ENCODE results near the gene FAM98B. TPM values are rescaled to one million over a fixed set of nuclear protein-coding genes. Genes with fewer than 3 reads are reported as not detected.
A peak's percentile ranks its signal among the peaks of the same experiment; 100 is the strongest.
"Not testable (repeated sequence)": the region's sequence is repeated elsewhere in the genome, so short reads cannot be mapped to it uniquely, and the experiment has no call there.

FAM98B gene
- 10.1 and 12.5 TPM in 2 replicates for total RNA-seq (2014; rRNA removed; shearing (Covaris generic))
- 9.0 and 15.6 TPM in 2 replicates for polyA plus RNA-seq (2015; cell fraction: cytosol; rRNA removed)
- polyA plus RNA-seq (2015; cell fraction: nucleus; rRNA removed): 3.5 and 3.8 TPM in 2 replicates

DNA sequence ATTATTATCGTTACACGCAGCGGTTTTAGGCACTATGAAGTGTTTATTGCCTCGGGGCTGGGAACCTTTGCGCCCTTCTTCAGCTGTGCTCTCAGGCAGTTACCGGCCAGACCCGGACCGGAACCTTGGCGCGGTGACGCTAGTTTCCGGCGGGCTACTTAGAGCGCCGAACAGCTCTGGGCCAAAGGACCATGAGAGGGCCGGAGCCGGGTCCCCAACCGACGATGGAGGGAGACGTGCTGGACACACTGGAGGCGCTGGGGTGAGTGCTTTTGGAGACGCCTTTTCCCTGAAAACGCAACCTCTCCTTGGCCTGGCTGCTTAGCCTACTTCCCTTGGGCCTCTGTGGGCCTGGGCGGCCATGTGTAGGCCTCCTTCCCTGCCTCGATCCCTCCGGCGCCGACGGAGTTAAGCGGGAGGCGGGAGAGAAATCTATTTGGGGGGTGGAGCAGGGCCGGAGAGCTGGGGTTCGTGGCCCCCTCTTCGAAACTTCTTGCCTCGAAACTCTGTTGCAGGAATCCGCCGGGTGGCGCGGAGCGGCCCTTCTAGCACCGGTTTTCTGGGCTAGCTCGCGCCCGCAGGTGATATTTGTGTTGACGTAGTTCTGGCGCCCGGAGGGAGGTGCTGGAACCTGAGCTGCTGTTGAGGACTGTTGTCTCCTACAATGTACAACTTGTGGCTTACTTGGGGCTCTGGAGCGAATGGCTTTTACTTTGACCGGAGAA lies at the start of gene FAM98B:
TSS of gene FAM98B (plus strand) at position 157 of the 725 bp plus-strand sequence. CDS start at position 192, 35 bp downstream.
- in situ Hi-C loops (cut with HindIII; ENCODE audit: low pct_unique_long_range_greater_than_20kb, low sequenced_read_pairs): no loop called here
- peak; percentile 88 for DNase-seq (ENCODE audit: low read depth, low spot score)

DNA sequence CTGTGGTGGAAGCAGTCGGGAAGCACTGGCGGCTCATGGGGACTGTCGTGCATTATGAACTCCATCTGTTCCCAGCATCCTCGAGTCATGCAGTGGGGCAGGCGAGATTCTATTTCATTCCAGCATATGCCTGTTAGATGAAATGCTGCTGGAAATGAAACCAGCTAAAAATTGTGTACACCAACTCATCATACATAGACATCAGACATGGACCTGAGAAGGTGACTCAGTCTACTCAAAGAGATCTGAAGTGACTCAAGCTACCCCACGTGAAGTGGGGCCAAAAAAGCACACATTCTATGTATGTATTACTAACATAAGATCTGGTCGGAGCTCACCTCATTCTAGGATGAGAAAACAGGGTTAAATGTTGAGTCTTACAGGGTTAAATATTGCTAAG lies 47.5 kb upstream of the FAM98B start:
- no peak for DNase-seq (ENCODE audit: low read depth, low spot score)
- in situ Hi-C loops (cut with HindIII; ENCODE audit: low pct_unique_long_range_greater_than_20kb, low sequenced_read_pairs): no loop called here

DNA sequence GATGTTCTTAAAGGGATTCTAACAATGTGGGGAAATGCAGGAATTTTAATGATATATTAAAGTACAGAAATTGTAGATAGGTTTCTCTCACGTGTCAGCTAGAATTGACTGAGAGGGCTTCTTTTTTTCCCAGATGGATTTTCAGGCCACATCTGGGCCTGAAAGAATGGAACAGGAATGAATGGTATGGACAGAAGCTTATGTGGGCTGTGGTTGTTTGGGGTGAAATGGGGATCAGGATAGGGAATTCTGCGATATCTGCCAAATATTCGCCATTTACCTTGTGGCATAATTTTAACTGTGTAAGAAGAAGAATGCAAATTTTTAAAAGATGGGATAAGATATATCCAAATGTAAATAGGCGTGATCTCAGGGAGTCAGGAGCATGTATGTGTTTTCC lies 45.4 kb upstream of the FAM98B start:
- in situ Hi-C loops (cut with HindIII; ENCODE audit: low pct_unique_long_range_greater_than_20kb, low sequenced_read_pairs): no loop called here
- no peak for DNase-seq (ENCODE audit: low read depth, low spot score)

DNA sequence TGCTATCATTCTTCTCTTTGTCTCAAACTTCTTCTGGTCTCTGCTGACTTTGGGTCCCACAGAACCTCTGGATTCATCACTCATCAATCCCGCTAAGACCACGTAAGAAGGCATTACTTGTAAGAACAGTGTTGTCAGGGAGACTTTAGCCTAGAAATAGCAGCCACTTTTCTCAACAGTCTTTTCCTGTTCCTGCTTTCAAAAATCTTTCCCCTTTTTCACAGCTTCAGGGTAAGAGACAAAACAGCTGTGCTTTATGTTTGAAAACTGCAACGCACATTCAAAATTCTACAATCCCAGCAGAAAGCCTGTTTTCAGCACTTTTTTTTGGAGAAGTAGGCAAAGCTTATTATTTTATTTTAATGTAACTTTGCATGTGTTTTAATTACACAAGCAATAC lies 42.0 kb upstream of the FAM98B start:
- in situ Hi-C loops (cut with HindIII; ENCODE audit: low pct_unique_long_range_greater_than_20kb, low sequenced_read_pairs): no loop called here
- no peak for DNase-seq (ENCODE audit: low read depth, low spot score)

DNA sequence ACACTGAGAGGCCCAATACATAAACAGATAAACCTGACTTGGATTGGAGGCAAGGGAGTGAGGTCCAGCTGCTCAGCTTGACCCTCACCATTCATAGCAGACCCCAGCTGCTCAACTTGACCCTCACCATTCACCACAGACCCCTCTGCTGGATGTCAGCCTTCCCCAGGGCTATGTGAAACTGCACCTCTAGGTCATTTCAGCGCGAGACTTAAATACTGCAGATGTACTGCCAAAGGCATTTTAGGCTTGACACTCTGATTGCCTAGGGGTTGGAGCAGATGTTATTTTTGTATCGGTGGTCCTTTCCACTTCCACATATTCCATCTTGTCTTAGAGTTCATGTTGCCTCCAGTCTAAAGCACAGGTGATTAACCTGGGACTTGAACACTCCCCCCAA lies 41.5 kb upstream of the FAM98B start:
- in situ Hi-C loops (cut with HindIII; ENCODE audit: low pct_unique_long_range_greater_than_20kb, low sequenced_read_pairs): no loop called here
- no peak for DNase-seq (ENCODE audit: low read depth, low spot score)

DNA sequence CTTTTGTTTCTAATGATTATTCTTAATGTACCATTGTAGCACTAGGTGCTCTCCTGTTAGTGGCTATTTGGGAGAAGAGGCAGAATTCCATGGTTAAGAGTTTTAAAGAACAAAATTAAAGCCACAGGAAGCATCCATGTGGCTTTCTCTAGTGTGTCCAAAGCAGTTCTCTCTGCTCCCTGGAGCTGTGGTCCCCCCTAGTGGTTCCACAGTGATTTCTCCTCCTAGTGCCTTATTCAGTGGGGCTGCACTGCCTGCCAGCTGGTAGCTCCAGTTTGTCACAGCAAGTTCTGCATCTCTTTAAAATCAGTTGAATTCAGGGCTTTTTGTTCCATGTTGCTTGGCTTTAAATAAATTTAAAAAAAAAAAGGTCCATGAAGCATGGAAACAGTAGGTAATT lies 39.6 kb upstream of the FAM98B start:
- in situ Hi-C loops (cut with HindIII; ENCODE audit: low pct_unique_long_range_greater_than_20kb, low sequenced_read_pairs): no loop called here
- peak; percentile 83 for DNase-seq (ENCODE audit: low read depth, low spot score)

DNA sequence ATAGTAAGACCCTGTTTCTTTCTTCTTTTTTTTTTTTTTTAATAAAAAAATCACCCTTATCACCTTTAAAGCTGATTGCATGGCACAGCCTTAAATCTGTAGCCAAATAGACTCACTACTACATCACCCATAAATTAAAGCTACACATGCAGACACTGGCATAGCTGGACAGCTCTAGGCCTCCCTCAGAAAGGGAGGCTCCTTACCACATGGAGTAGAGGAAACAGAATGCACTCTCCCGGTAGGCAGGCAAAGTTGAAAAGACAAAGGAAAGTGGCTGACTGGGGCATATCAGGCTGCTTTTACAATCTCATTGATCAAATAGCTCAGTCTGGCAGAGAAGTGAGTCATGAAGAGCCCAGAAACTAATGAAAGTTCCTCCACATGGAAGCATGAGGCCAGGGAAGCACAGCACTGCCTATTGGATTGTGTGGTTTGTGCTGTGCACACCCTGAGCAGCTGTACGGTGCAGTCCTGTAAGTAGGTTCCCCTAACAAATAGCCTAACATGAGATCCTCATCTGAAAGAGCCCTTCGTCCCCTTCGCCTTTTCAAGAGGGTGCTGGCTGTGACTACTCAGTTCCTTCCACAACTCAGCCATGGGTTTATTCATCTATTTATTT lies 32.7 kb upstream of the FAM98B start:
- in situ Hi-C loops (cut with HindIII; ENCODE audit: low pct_unique_long_range_greater_than_20kb, low sequenced_read_pairs): no loop called here
- no peak for DNase-seq (ENCODE audit: low read depth, low spot score)

DNA sequence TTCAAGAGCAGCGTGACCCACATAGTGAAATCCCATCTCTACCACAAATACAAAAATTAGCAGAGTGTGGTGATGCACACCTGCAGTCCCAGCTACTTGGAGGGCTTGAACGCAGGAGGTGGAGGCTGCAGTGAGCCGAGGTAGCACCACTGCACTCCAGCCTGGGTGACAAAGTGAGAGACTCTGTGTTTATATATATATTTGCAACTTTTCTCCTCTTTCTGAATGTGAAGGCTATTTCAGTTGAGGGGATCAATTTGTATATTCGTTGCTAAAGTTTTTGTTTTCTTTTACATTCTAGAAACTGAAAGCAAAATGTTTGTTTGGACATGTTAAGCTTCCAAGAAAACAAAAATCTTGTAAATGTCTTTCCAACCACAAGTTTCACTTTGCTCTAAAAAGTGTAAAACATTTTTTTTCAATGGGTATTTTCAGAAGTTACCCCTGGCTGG lies 29.8 kb upstream of the FAM98B start:
- in situ Hi-C loops (cut with HindIII; ENCODE audit: low pct_unique_long_range_greater_than_20kb, low sequenced_read_pairs): no loop called here
- no peak for DNase-seq (ENCODE audit: low read depth, low spot score)

DNA sequence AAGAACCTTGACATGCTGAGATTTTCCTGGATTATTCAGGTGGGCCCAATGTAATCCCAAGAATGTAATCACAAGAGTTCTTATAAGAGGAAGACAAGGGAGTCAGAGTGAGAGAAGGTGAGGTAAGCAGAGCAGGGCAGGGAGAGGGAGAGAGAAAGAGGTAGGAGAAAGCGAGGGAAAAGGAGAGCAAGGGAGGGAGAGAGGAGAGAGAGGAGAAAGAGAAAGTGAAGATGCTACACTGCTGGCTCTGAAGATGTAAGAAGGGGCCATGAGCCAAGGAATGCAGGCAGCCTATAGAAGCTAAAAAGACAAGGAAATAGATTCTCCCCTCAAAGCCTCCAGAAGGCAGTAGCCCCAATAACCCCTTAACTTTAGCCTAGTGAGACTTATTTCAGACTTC lies 28.7 kb upstream of the FAM98B start:
- in situ Hi-C loops (cut with HindIII; ENCODE audit: low pct_unique_long_range_greater_than_20kb, low sequenced_read_pairs): no loop called here
- DNase-seq (ENCODE audit: low read depth, low spot score): no peak

DNA sequence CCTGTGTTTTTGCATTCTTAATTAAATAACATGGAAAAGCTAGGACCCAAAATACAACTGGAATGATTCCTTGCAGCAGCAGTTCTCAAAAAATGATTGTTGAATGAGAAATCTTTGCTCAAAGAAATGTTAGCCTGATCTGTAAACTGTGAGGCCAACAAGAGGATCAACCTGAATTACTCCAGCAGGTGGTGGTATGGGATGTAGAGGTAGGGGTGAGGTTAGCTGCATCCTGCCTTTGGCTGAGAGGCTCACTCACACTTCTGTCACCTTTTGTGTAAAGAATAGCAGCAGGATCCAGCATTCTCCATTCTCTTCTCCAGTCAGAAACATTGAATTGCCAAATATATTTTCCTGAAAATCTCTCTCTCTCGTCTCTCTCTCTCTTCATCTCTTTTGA lies 26.5 kb upstream of the FAM98B start:
- DNase-seq (ENCODE audit: low read depth, low spot score): no peak
- in situ Hi-C loops (cut with HindIII; ENCODE audit: low pct_unique_long_range_greater_than_20kb, low sequenced_read_pairs): no loop called here

DNA sequence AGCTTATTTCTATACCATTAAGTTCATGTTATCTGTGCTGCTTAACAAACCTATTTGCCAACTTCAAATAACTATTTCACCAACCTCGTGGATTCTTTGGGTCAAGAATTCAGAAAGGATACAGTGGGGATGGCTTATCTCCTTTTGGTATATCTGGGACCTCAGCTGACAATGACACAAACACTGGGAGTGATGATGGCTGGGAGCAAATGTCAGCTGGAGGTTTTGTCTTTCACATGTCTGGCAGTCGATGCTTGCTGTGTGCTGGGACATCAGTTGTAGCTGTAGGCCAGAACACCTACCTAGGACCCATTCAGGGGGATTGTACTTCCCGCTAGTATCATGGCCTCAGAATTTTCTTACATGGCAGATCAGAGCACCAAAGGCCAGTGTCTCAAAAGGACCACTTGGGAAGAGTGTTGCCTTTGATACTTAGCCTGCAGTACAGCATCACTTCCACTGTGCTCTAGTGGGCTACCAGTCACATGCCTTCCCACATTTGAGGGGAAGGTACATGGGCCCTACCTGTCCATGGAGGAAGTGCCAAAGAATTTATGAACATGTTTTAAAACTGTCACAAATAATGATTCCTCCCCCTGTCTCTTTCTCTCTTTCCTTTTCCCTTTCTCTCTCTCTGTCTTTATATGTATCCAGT lies 23.7 kb upstream of the FAM98B start:
- in situ Hi-C loops (cut with HindIII; ENCODE audit: low pct_unique_long_range_greater_than_20kb, low sequenced_read_pairs): no loop called here
- no peak for DNase-seq (ENCODE audit: low read depth, low spot score)

DNA sequence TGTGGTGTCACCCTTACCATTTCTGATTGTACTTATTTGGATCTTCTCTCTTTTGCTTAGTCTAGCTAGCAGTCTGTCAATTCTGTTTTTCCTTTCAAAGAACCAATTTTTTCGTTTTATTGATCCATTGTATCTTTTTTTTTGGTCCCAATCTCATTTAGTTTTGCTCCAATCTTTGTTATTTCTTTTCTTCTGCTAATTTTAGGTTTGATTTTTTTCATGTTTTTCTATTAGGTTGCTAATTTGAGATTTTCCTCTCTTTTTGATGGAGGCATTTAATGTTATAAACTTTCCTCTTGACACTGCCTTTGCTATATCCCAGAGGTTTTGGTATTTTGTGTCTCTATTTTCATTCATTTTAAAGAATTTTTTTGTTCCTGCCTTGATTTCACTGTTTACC lies 16.9 kb upstream of the FAM98B start:
- no peak for DNase-seq (ENCODE audit: low read depth, low spot score)
- in situ Hi-C loops (cut with HindIII; ENCODE audit: low pct_unique_long_range_greater_than_20kb, low sequenced_read_pairs): no loop called here

DNA sequence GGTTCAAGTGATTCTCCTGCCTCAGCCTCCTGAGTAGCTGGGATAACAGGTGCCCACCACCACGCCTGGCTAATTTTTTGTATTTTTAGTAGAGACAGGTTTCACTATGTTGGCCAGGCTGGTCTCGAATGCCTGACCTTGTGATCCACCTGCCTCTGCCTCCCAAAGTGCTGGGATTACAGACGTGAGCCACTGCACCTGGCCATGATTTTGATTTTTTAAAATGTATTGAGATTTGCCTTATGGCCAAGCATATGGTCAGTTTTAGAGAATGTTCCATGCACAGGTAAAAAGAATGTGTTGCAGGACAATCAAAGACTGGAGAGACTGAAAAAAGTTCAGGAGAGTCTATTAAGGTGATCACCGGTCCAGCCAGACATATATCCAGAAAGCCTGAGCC lies 16.3 kb upstream of the FAM98B start:
- DNase-seq (ENCODE audit: low read depth, low spot score); in situ Hi-C loops (cut with HindIII; ENCODE audit: low pct_unique_long_range_greater_than_20kb, low sequenced_read_pairs): not testable (repeated sequence)

DNA sequence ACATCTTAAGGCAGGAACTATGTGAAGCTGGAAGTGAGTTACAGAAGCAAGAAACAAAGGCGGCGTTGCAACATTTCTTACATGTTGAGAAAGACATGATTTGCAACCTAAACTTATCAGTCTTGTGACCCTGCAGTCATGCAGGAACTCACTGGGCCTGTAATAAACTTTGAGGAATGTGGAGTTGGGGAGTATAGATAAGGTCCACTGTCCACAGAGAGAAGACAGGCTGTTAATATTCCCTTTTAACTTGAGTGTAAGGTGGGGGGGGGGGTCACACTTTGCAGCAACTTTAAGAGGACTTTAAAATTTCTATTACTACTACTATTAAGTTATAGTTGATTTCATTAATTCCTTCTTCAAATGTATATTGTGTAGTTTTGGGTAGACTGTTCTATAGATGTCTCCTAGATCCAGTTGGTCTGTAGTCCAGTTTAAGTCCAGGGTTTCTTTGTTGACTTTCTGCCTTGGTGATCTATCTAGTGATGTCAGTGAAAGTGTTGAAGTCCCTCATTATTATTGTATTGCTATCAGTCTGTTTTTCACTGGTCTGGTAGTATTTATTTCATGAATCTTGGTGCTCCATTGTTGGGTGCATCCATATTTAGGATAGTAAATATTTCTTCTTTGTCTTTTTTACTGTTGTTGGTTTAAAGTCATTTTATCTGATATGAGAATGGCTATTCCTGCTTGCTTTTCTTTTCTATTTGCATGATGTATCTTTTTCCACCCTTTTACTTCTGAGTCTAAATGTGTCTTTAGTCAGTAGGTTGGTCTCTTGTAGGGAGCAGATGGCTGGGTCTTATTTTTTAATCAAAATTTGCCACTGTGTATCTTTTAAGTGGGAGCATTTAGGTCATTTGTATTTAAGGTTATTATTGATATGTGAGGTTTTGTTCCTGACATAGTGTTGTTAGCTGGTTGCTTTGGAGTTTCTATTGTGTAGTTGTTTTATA lies 15.6 kb upstream of the FAM98B start:
- no peak for DNase-seq (ENCODE audit: low read depth, low spot score)
- in situ Hi-C loops (cut with HindIII; ENCODE audit: low pct_unique_long_range_greater_than_20kb, low sequenced_read_pairs): no loop called here

DNA sequence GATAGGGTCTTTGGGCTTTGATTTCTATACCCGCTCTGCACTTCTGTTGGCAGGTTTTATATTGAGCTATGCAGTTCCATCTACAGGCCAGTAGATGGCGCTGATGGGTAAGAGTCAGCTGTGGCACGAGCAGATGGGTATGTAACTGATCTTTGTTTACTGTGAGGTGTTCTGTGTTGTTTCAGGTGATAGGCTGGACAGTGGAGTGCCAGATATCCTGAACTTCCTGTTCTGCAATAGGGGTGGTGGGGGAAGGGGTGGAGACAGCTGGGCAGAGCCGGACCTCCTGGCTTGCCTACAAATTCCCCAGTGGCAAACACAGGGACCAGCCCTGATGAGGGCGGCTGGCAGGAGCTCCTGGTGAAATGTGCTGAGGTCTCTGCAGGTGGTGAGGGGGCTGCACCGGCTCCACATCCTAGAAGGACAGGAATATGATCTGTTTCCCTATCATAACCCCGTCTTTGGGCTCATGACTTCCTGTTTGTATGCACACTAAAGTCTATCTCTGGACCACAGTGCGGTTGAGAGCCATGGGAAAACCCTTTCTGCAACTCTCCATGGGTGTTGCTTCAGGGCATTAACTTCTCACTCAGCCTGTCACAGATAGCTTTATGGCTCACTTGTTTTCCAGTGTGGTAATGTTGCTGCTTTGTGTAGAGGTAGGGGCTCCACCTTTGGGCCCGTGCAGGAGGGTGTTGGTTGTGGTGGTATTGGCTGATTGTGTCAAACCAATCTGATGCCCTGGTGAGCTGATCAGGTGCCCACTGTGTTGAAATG lies 13.4 kb upstream of the FAM98B start:
- in situ Hi-C loops (cut with HindIII; ENCODE audit: low pct_unique_long_range_greater_than_20kb, low sequenced_read_pairs): no loop called here
- DNase-seq (ENCODE audit: low read depth, low spot score): peak; percentile 69

DNA sequence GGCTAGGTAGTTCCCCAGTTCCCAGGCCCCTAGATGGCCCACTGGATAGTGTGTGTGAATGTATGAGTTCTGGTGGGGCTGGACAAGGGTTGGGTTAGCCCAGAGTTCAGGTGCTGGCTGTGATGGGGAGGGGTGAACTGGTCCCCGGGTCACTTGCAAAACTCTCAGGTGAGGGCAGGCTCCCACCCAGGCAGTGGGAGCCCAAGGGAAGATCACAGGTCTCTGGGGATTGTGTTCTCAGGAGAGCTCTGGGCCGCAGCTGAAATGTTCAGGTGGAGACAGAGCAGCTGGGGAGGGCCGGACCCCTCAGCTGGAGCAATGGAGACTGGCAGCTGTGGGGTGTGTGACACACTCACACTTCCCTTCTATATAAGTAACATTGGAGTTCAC lies 12.8 kb upstream of the FAM98B start:
- no peak for DNase-seq (ENCODE audit: low read depth, low spot score)
- in situ Hi-C loops (cut with HindIII; ENCODE audit: low pct_unique_long_range_greater_than_20kb, low sequenced_read_pairs): no loop called here

DNA sequence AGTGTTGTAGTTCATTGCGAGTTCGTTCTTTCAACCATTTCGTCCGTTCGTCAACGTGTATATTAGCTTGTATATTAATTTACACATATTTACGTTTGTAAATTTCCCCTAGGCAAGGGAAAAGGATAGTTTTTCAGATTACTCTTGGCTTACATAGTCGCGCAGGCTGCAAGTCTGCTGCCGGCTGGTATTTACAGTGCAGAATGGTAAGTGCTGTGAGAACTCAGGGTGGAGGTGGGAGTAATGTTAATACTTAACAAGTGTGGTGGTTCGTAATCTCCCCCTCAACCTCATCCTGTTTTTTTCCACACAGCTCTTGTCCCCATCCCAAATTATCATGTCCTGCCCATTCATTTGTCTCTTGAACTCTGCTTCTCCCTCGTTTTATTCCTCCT lies 766 bp downstream of the FAM98B start:
- in situ Hi-C loops (cut with HindIII; ENCODE audit: low pct_unique_long_range_greater_than_20kb, low sequenced_read_pairs): no loop called here
- no peak for DNase-seq (ENCODE audit: low read depth, low spot score)

Measured in SK-MEL-5 (cell line).